HCT116 (cell line): ENCODE measurements around the gene CAV2. TPM values are rescaled to one million over a fixed set of nuclear protein-coding genes. Genes with fewer than 3 reads are reported as not detected.

ENCODE experiments used
- ATAC-seq: fragments of 200-7000 bp; cut with Tn5 transposase; 2 replicates; pipeline ENCODE4 v1.9.1; 2020; ENCODE audit warnings: mild to moderate bottlenecking, moderate library complexity
- BruUV-seq: library from RNA; stranded (reverse); fragments of 400-500 nt; replicated peaks from 2 replicates; lab custom pipeline; 2021; lab: Mats Ljungman, UMichigan
- CTCF ChIA-PET: fragments of 300-600 bp; sonication (Branson Sonifier 250); formaldehyde crosslinking; loops from one replicate; lab custom pipeline; 2021; ENCODE audit warnings: antibody characterized with exemption; lab: Charles Lee
- POLR2A ChIA-PET: fragments of 300-600, 350-600 bp; sonication (Branson Sonifier 250); formaldehyde crosslinking; loops from one replicate; lab custom pipeline; 2021; ENCODE audit warnings: antibody characterized with exemption; lab: Charles Lee
- RAD21 ChIA-PET, 2 experiments: fragments of 300-600 bp; sonication (Branson Sonifier 250); formaldehyde crosslinking; loops; one replicate each; lab custom pipeline; 2023; ENCODE audit warnings: low total read pairs in 2 of 2; ENCODE audit not compliant: uncharacterized antibody in 2 of 2, unreplicated experiment in 2 of 2, low non-redundant PET in 1 of 2; lab: Charles Lee
- DNase-seq: peaks from one replicate; pipeline ENCODE4 v3.0.0-alpha.2; 2010; ENCODE audit warnings: low read depth, low spot score
- H2AFZ ChIP-seq: fragments of 200-600 bp; shearing (Covaris generic), sonication (generic); 2 replicates; pipeline ENCODE4 v1.6.1; 2017; ENCODE audit warnings: low read depth, mixed run types, mixed read lengths, antibody characterized with exemption, low read length; ENCODE audit not compliant: poor library complexity, severe bottlenecking
- H3K27ac ChIP-seq: 2 replicates; pipeline ENCODE4 v1.5.1; 2012; ENCODE audit warnings: low read depth, low read length
- H3K27me3 ChIP-seq: fragments of 200-600 bp; sonication (generic); 2 replicates; pipeline ENCODE4 v1.6.1; 2016; ENCODE audit warnings: mixed run types, low read length, mixed read lengths; ENCODE audit not compliant: insufficient read depth
- H3K36me3 ChIP-seq, 2 experiments: fragments of 200-500 bp in 1 of 2; fragments of 200-600 bp in 1 of 2; sonication (Bioruptor generic) in 1 of 2; sonication (generic) in 1 of 2; 2 replicates each; pipeline versions ENCODE4 v1.5.1 to v1.6.1; 2014 to 2016; ENCODE audit warnings: low read length in 2 of 2, inconsistent platforms in 1 of 2, mixed read lengths in 1 of 2, mixed run types in 1 of 2; ENCODE audit not compliant: insufficient read depth in 2 of 2, control insufficient read depth in 1 of 2
- H3K4me1 ChIP-seq, 2 experiments: fragments of 200-600 bp in 1 of 2; sonication (generic) in 1 of 2; 2 replicates each; pipeline versions ENCODE4 v1.5.1 to v1.6.1; 2012 to 2017; ENCODE audit warnings: low read length in 2 of 2, inconsistent platforms in 1 of 2, mild to moderate bottlenecking in 1 of 2, mixed read lengths in 1 of 2, mixed run types in 1 of 2, moderate library complexity in 1 of 2; ENCODE audit not compliant: insufficient read depth in 2 of 2, control insufficient read depth in 1 of 2
- H3K4me2 ChIP-seq: fragments of 200-600 bp; sonication (generic); 2 replicates; pipeline ENCODE4 v1.6.1; 2017; ENCODE audit warnings: mixed run types, low read length, mixed read lengths
- H3K4me3 ChIP-seq, 2 experiments: fragments of 200-600 bp in 1 of 2; sonication (generic) in 1 of 2; replicated peaks in 1 of 2; 2 replicates each; pipeline ENCODE4 v1.5.1; 2011 to 2016; ENCODE audit warnings: low read length in 2 of 2, control low read depth in 1 of 2, low read depth in 1 of 2, mild to moderate bottlenecking in 1 of 2, mixed read lengths in 1 of 2, mixed run types in 1 of 2
- H3K79me2 ChIP-seq: fragments of 200-600 bp; sonication (generic); 2 replicates; pipeline ENCODE4 v1.6.1; 2017; ENCODE audit warnings: mild to moderate bottlenecking, mixed run types, low read length, moderate library complexity, mixed read lengths; ENCODE audit not compliant: insufficient read depth
- H3K9ac ChIP-seq: fragments of 200-600 bp; sonication (generic); 2 replicates; pipeline ENCODE4 v1.6.1; 2016; ENCODE audit warnings: low read length, mixed read lengths
- H3K9me2 ChIP-seq: fragments of 200-600 bp; sonication (generic), shearing (Covaris generic); 2 replicates; pipeline ENCODE4 v1.6.1; 2017; ENCODE audit warnings: mixed run types, mild to moderate bottlenecking, moderate library complexity; ENCODE audit not compliant: insufficient read depth
- H3K9me3 ChIP-seq, 2 experiments: fragments of 200-500 bp in 1 of 2; fragments of 200-600 bp in 1 of 2; sonication (Bioruptor generic) in 1 of 2; sonication (generic) in 1 of 2; 2 replicates each; pipeline ENCODE4 v1.6.1; 2014 to 2017; ENCODE audit warnings: low read length in 2 of 2, mixed read lengths in 2 of 2, inconsistent platforms in 1 of 2, low read depth in 1 of 2, mild to moderate bottlenecking in 1 of 2, mixed run types in 1 of 2, moderate library complexity in 1 of 2; ENCODE audit not compliant: control insufficient read depth in 1 of 2, insufficient read depth in 1 of 2
- H4K20me1 ChIP-seq: fragments of 200-600 bp; sonication (generic), shearing (Covaris generic); 2 replicates; pipeline ENCODE4 v1.6.1; 2017; ENCODE audit warnings: mixed run types, mild to moderate bottlenecking, moderate library complexity; ENCODE audit not compliant: insufficient read depth
- CEBPB ChIP-seq: IDR thresholded peaks from 2 replicates; pipeline ENCODE4 v1.6.1; 2012; ENCODE audit warnings: low read depth
- CTCF ChIP-seq, 3 experiments: fragments of 200-600 bp in 1 of 3; sonication (generic) in 1 of 3; IDR thresholded peaks in 2 of 3; conservative IDR thresholded peaks in 1 of 3; 2 replicates each; pipeline ENCODE4 v1.5.1; 2012 to 2017; ENCODE audit warnings: low read depth in 2 of 3, low read length in 2 of 3, antibody characterized with exemption in 1 of 3, borderline replicate concordance in 1 of 3, control low read depth in 1 of 3, mild to moderate bottlenecking in 1 of 3, mixed read lengths in 1 of 3, mixed run types in 1 of 3, moderate library complexity in 1 of 3; ENCODE audit not compliant: insufficient read depth in 1 of 3
- EZH2 ChIP-seq: fragments of 200-600 bp; sonication (generic); IDR thresholded peaks from 2 replicates; pipeline ENCODE4 v1.6.1; 2017; ENCODE audit warnings: antibody characterized with exemption, mixed run types
- POLR2A ChIP-seq: IDR thresholded peaks from 2 replicates; pipeline ENCODE4 v1.7.0; 2011; ENCODE audit warnings: borderline replicate concordance; ENCODE audit not compliant: insufficient read depth, insufficient read length; ENCODE audit errors: extremely low read depth
- POLR2AphosphoS5 ChIP-seq: IDR thresholded peaks from 2 replicates; pipeline ENCODE4 v1.6.1; 2011; ENCODE audit warnings: mild to moderate bottlenecking, low read depth, low read length, moderate library complexity
- SP1 ChIP-seq: IDR thresholded peaks from 2 replicates; pipeline ENCODE4 v1.6.1; 2012; ENCODE audit warnings: low read depth
- SRF ChIP-seq: IDR thresholded peaks from 2 replicates; pipeline ENCODE4 v1.6.1; 2012; ENCODE audit warnings: low read depth
- TCF7L2 ChIP-seq: IDR thresholded peaks from 2 replicates; pipeline ENCODE4 v1.7.0; 2011; ENCODE audit warnings: borderline replicate concordance, inconsistent platforms; ENCODE audit not compliant: insufficient read depth, insufficient read length; ENCODE audit errors: extremely low read depth
- YY1 ChIP-seq: IDR thresholded peaks from 2 replicates; pipeline ENCODE4 v1.6.1; 2011; ENCODE audit warnings: low read length, low read depth, moderate library complexity, mild to moderate bottlenecking; ENCODE audit not compliant: insufficient replicate concordance; ENCODE audit errors: extremely low read depth
- ZFX ChIP-seq: fragments of 450-650 bp; IDR thresholded peaks from 2 replicates; pipeline ENCODE4 v1.6.1; 2017
- ZNF274 ChIP-seq: fragments of 200-500 bp; sonication (Bioruptor generic); IDR thresholded peaks from 2 replicates; pipeline ENCODE4 v1.6.1; 2014; ENCODE audit warnings: mild to moderate bottlenecking, low read depth, low read length, inconsistent platforms
- intact Hi-C: fragments of 100-400 bp; cut with micrococcal nuclease; formaldehyde crosslinking; loops from 2 replicates; pipeline ENCODE4 v1.10.0; 2022
- total RNA-seq: library from RNA; stranded (reverse); gene quantifications from one replicate; pipeline ENCODE4 v1.2.1, GENCODE V29; 2021; ENCODE audit not compliant: unreplicated experiment
- TF ChIP-seq, protein P1 (sequence below): IDR thresholded peaks from 2 replicates; pipeline ENCODE4 v1.6.1; 2011; ENCODE audit warnings: mild to moderate bottlenecking, low read length, moderate library complexity; ENCODE audit not compliant: insufficient replicate concordance; ENCODE audit errors: extremely low read depth

Gene CAV2
- total RNA-seq, 1 experiment from 2014 or later: 157 TPM

- TF ChIP-seq SRF (no peak), ZNF274 (no peak), POLR2AphosphoS5 (peak; percentile 28; the same call in 1 of the 2 replicates), YY1 (no peak)
- H3K79me2 ChIP-seq: peaks cover 25% of the 10 kb centered on the region
- peaks cover 0 to 2% of the 10 kb centered on the region in 2 experiments; a peak in 1 of 4 replicates for H3K36me3 ChIP-seq
- H4K20me1 ChIP-seq: no peaks in the 10 kb centered on the region
- ChIA-PET POLR2A (interaction anchor here (1.0 to 2.1 kb wide), 6 partner anchors 11 to 263 kb away, joined by 3 to 6 read pairs (median 4); no protein-coding TSS in a partner anchor), CTCF (no interaction called here), RAD21 (no interaction called here)
- H3K9me3 ChIP-seq: no peaks in the 10 kb centered on the region
- peak overlapping the region; percentile 19 for H2AFZ ChIP-seq
- peak overlapping the region; percentile 98 for H3K9ac ChIP-seq
- DNase-seq (peak; percentile 69), ATAC-seq (no peak)
- H3K9me2 ChIP-seq: no peaks in the 10 kb centered on the region
- no TSS peak for BruUV-seq
- peak overlapping the region in 1 of 2 experiments; percentile 12; a peak in 2 of 4 replicates for H3K4me3 ChIP-seq
- peak overlapping the region; percentile 100 for H3K27ac ChIP-seq
- peak overlapping the region; percentile 99 for H3K4me2 ChIP-seq
- peaks cover 34 to 88% of the 10 kb centered on the region in 2 experiments for H3K4me1 ChIP-seq
- no peaks in the 10 kb centered on the region for H3K27me3 ChIP-seq
- intact Hi-C loops: no loop called here
Measured at GRCh38 chr7:116522247-116522646, 22.7 kb downstream of the CAV2 start.

DNA sequence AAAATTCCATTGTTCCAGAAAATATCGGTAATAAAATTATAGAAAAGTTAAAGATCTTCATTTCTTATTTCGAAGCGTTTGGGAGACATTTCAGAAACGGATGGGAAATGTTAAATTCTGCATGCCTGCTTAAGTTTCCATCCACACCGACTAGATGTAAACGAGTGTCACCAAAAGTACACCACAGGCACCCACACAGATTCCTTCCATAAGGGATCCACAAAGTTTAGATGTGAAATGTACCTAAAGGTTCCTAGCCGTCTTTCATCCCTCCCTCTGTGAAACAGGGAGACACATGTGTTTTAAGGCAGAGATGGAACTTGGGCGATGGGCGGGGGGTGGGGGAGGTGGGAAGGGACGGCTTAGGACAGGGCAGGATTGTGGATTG lies 24.7 kb downstream of the CAV2 start:
- Histone ChIP-seq H3K9me3 (no peaks in the 10 kb centered on the region), H3K36me3 (peaks cover 0 to 16% of the 10 kb centered on the region in 2 experiments; a peak in 2 of 4 replicates), H3K27ac (peak overlapping the region; percentile 100), H4K20me1 (no peaks in the 10 kb centered on the region), H3K4me2 (peak overlapping the region; percentile 99), H3K9ac (peak overlapping the region; percentile 98), H3K79me2 (peaks cover 44% of the 10 kb centered on the region), H3K9me2 (no peaks in the 10 kb centered on the region), H3K4me1 (peaks cover 48 to 87% of the 10 kb centered on the region in 2 experiments), H3K4me3 (peak overlapping the region; percentile 50 to 89), H3K27me3 (no peaks in the 10 kb centered on the region), H2AFZ (no peak overlapping the region)
- RAD21 ChIA-PET: no interaction called here
- DNase-seq (no peak), ATAC-seq (no peak)
- BruUV-seq: no TSS peak
- intact Hi-C loops: loop anchor here (1.0 to 2.0 kb wide), 4 partner anchors 12 to 169 kb away; partner anchors contain the start of gene CAV2
- CTCF ChIA-PET: interaction anchor here (1.6 kb wide), 1 partner anchor 264 kb away, joined by 5 read pairs; no protein-coding TSS in a partner anchor
- POLR2A ChIA-PET: interaction anchor here (1.5 kb wide), 1 partner anchor 13 kb away, joined by 6 read pairs; no protein-coding TSS in a partner anchor
- TF ChIP-seq CEBPB (no peak), EZH2 (no peak), ZNF274 (no peak), ZFX (no peak), POLR2AphosphoS5 (no peak), TCF7L2 (no peak), POLR2A (no peak), CTCF (IDR thresholded peaks at IDR 0.05 in 2 of 3, conservative IDR thresholded peaks at IDR 0.05 in 1 of 3; ENCODE audit: borderline replicate concordance in 1 of 3, insufficient read depth in 1 of 3, low read depth in 2 of 3, low read length in 2 of 3) (no peak), YY1 (no peak), SP1 (no peak)
- TF ChIP-seq, protein P1, sequence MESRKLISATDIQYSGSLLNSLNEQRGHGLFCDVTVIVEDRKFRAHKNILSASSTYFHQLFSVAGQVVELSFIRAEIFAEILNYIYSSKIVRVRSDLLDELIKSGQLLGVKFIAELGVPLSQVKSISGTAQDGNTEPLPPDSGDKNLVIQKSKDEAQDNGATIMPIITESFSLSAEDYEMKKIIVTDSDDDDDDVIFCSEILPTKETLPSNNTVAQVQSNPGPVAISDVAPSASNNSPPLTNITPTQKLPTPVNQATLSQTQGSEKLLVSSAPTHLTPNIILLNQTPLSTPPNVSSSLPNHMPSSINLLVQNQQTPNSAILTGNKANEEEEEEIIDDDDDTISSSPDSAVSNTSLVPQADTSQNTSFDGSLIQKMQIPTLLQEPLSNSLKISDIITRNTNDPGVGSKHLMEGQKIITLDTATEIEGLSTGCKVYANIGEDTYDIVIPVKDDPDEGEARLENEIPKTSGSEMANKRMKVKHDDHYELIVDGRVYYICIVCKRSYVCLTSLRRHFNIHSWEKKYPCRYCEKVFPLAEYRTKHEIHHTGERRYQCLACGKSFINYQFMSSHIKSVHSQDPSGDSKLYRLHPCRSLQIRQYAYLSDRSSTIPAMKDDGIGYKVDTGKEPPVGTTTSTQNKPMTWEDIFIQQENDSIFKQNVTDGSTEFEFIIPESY: no peak
